Sigmoid colon (tissue), 7 donors: ENCODE measurements around the gene FCRL2. TPM values are rescaled to one million over a fixed set of nuclear protein-coding genes. Genes with fewer than 3 reads are reported as not detected.

Source experiments
- DNase-seq: peaks from one replicate; pipeline ENCODE4 v3.0.0-alpha.2; 2019
- H3K27ac ChIP-seq, 4 donors: fragments of 200-600 bp; sonication (generic); one replicate each; pipeline ENCODE4 v1.5.1; 2016 to 2019; ENCODE audit warnings: mild to moderate bottlenecking in 1 of 4
- H3K27me3 ChIP-seq, 3 donors: fragments of 200-600 bp; sonication (generic); one replicate each; pipeline ENCODE4 v1.5.1; 2019; ENCODE audit warnings: mild to moderate bottlenecking in 1 of 3
- H3K36me3 ChIP-seq, 4 donors: fragments of 200-600 bp; sonication (generic); one replicate each; pipeline ENCODE4 v1.5.1; 2016 to 2019
- H3K4me1 ChIP-seq, 4 donors: fragments of 200-600 bp; sonication (generic); one replicate each; pipeline ENCODE4 v1.5.1; 2017 to 2019
- H3K4me3 ChIP-seq, 4 donors: fragments of 200-600 bp; sonication (generic); one replicate each; pipeline ENCODE4 v1.5.1; 2017 to 2019; ENCODE audit warnings: mild to moderate bottlenecking in 2 of 4, moderate library complexity in 1 of 4
- H3K9me3 ChIP-seq, 4 donors: fragments of 200-600 bp in 3 of 4; sonication (generic) in 3 of 4; one replicate each; pipeline versions ENCODE4 v1.5.1 to v1.6.1; 2013 to 2019
- CTCF ChIP-seq, 4 experiments: fragments of 450-650 bp in 3 of 4; fragments of 200-600 bp in 1 of 4; IDR thresholded peaks; one replicate each; pipeline ENCODE4 v1.5.1; 2016 to 2019; ENCODE audit warnings: antibody characterized with exemption in 4 of 4, mild to moderate bottlenecking in 3 of 4, moderate library complexity in 2 of 4
- EP300 ChIP-seq, 4 donors: sonication (generic); formaldehyde crosslinking; IDR thresholded peaks; one replicate each; pipeline ENCODE4 v1.6.1; 2017; ENCODE audit warnings: antibody characterized with exemption in 4 of 4
- POLR2A ChIP-seq, 2 donors: fragments of 450-650 bp; IDR thresholded peaks; one replicate each; pipeline ENCODE4 v1.6.1; 2016; ENCODE audit warnings: antibody characterized with exemption in 2 of 2, mild to moderate bottlenecking in 2 of 2, moderate library complexity in 2 of 2
- POLR2AphosphoS5 ChIP-seq, 4 donors: sonication (generic); formaldehyde crosslinking; IDR thresholded peaks; one replicate each; pipeline ENCODE4 v1.6.1; 2017; ENCODE audit warnings: antibody characterized with exemption in 4 of 4
- WGBS, 2 donors: extraction: QIAGEN DNeasy Blood & Tissue Kit; methylation state at CpG; one replicate each; pipeline ENCODE4 v1.1.7; 2013; 5-methylcytosine and 5-hydroxymethylcytosine counted together
- intact Hi-C: fragments of 100-400 bp; cut with DNase I; formaldehyde crosslinking; loops from one replicate; pipeline ENCODE4 v1.15.1; 2023
- polyA plus RNA-seq, 3 donors: library from polyadenylated mRNA; stranded (reverse); fragments of 200-250 nt; gene quantifications; one replicate each; pipeline ENCODE4 v1.2.3, GENCODE V29; 2013
- total RNA-seq, 4 donors: library from RNA; depleted of rRNA; stranded (reverse); fragments of >200 nt; gene quantifications; one replicate each; pipeline ENCODE4 v1.1.0, GENCODE V29; 2016
- donor health status: healthy with polysubstance abuse.
- donor health status: Bipolar disorder and iron deficiency.
- donor health status: healthy.

The FCRL2 gene
- total and polyA plus RNA-seq, 7 donors = 0.60 to 13.6 TPM; not detected in 5

- TF ChIP-seq EP300 (IDR thresholded peaks at IDR 0.05) (no peak), POLR2A (IDR thresholded peaks at IDR 0.05) (no peak), CTCF (IDR thresholded peaks at IDR 0.05) (no peak), POLR2AphosphoS5 (IDR thresholded peaks at IDR 0.05) (no peak)
- Histone ChIP-seq H3K4me1 (no peaks in the 10 kb centered on the region), H3K36me3 (no peaks in the 10 kb centered on the region), H3K9me3 (no peaks in the 10 kb centered on the region), H3K27me3 (no peaks in the 10 kb centered on the region), H3K27ac (no peak overlapping the region), H3K4me3 (no peak overlapping the region)
- intact Hi-C loops = no loop called here
- 37 to 67% methylated on average over 4 of the region's 4 CpGs for WGBS, 2 donors
- DNase-seq = no peak
Observed at GRCh38 chr1:157775101-157775870, 1.6 kb downstream of the FCRL2 start.

GRCh38 chr1:157774412-157774811, 2.5 kb downstream of the FCRL2 start:
- WGBS, 2 donors = 15 to 52% methylated on average over 2 of the region's 2 CpGs
- intact Hi-C loops = no loop called here
- TF ChIP-seq POLR2A (IDR thresholded peaks at IDR 0.05) = no peak
- no peak for TF ChIP-seq CTCF (IDR thresholded peaks at IDR 0.05)
- TF ChIP-seq POLR2AphosphoS5 (IDR thresholded peaks at IDR 0.05) = no peak

GRCh38 chr1:157773493-157774350, 3.2 kb downstream of the FCRL2 start:
- no peak overlapping the region for H3K4me3 ChIP-seq
- intact Hi-C loops = no loop called here
- DNase-seq = no peak
- H3K27ac ChIP-seq = no peak overlapping the region
- H3K27me3 ChIP-seq = no peaks in the 10 kb centered on the region
- H3K36me3 ChIP-seq = no peaks in the 10 kb centered on the region
- 10 to 16% methylated on average over 1 of the region's 1 CpG for WGBS, 2 donors
- no peaks in the 10 kb centered on the region for H3K9me3 ChIP-seq
- TF ChIP-seq POLR2A (IDR thresholded peaks at IDR 0.05) = no peak
- peak in 1 of 4 experiments; percentile 22 for TF ChIP-seq CTCF (IDR thresholded peaks at IDR 0.05)
- TF ChIP-seq POLR2AphosphoS5 (IDR thresholded peaks at IDR 0.05) = no peak
- TF ChIP-seq EP300 (IDR thresholded peaks at IDR 0.05) = no peak
- H3K4me1 ChIP-seq = no peaks in the 10 kb centered on the region

More at GRCh38 chr1:157774412-157774811, 2.5 kb downstream of the FCRL2 start:
- no peaks in the 10 kb centered on the region for H3K36me3 ChIP-seq
- no peaks in the 10 kb centered on the region for H3K4me1 ChIP-seq
- no peak overlapping the region for H3K4me3 ChIP-seq
- DNase-seq = no peak
- H3K9me3 ChIP-seq = no peaks in the 10 kb centered on the region
- H3K27ac ChIP-seq = no peak overlapping the region
- no peaks in the 10 kb centered on the region for H3K27me3 ChIP-seq

GRCh38 chr1:157771661-157772425, 5.1 kb downstream of the FCRL2 start:
- no peak overlapping the region for H3K27ac ChIP-seq
- no peak for TF ChIP-seq POLR2A (IDR thresholded peaks at IDR 0.05)
- TF ChIP-seq POLR2AphosphoS5 (IDR thresholded peaks at IDR 0.05) = no peak
- TF ChIP-seq CTCF (IDR thresholded peaks at IDR 0.05) = no peak
- TF ChIP-seq EP300 (IDR thresholded peaks at IDR 0.05) = no peak
- no peak overlapping the region for H3K4me3 ChIP-seq
- intact Hi-C loops = no loop called here
- WGBS, 2 donors = 51 to 67% methylated on average over 8 of the region's 8 CpGs
- DNase-seq = no peak
- no peaks in the 10 kb centered on the region for H3K9me3 ChIP-seq
- H3K27me3 ChIP-seq = no peaks in the 10 kb centered on the region
- no peaks in the 10 kb centered on the region for H3K4me1 ChIP-seq
- no peaks in the 10 kb centered on the region for H3K36me3 ChIP-seq
